Endothelial cell of umbilical vein (primary cell): ENCODE measurements around the gene SERTAD1. TPM values are rescaled to one million over a fixed set of nuclear protein-coding genes. Genes with fewer than 3 reads are reported as not detected.

Source experiments
- BruUV-seq: library from RNA; stranded (reverse); fragments of 400-500 nt; replicated peaks from 2 replicates; lab custom pipeline; 2021; lab: Mats Ljungman, UMichigan
- CTCF ChIA-PET: fragments of 300-600, 350-600 bp; sonication (Branson Sonifier 250); formaldehyde crosslinking; loops from one replicate; lab custom pipeline; 2021; ENCODE audit warnings: antibody characterized with exemption, inconsistent platforms; lab: Charles Lee
- POLR2A ChIA-PET: fragments of 300-600, 350-600 bp; sonication (Branson Sonifier 250); formaldehyde crosslinking; loops from one replicate; lab custom pipeline; 2021; ENCODE audit warnings: antibody characterized with exemption, inconsistent platforms; lab: Charles Lee
- DNase-seq: peaks from one replicate; pipeline ENCODE4 v3.0.0-alpha.2; 2011; ENCODE audit warnings: low read depth, low spot score
- FAIRE-seq: peaks from 2 replicates; lab custom pipeline; 2011; peaks lifted over from hg19 to GRCh38; lab: Jason Lieb, UNC
- H2AFZ ChIP-seq: 2 replicates; pipeline ENCODE4 v1.6.0; 2012; ENCODE audit warnings: low read depth, low read length, control low read depth, inconsistent platforms
- H3K27ac ChIP-seq: 2 replicates; pipeline ENCODE4 v1.5.1; 2011; ENCODE audit warnings: low read depth, mild to moderate bottlenecking, control low read depth, low read length, moderate library complexity; ENCODE audit not compliant: insufficient read depth
- H3K27me3 ChIP-seq, 2 experiments: 2 replicates each; pipeline versions ENCODE4 v1.6.0 to v1.6.1; 2011; ENCODE audit warnings: low read length in 2 of 2, mixed read lengths in 1 of 2; ENCODE audit not compliant: control insufficient read depth in 2 of 2, insufficient read depth in 2 of 2
- H3K36me3 ChIP-seq, 2 experiments: 2 replicates in 1 of 2; 3 replicates in 1 of 2; pipeline ENCODE4 v1.5.1; 2011; ENCODE audit warnings: low read length in 2 of 2, mild to moderate bottlenecking in 1 of 2, moderate library complexity in 1 of 2; ENCODE audit not compliant: control insufficient read depth in 2 of 2, insufficient read depth in 2 of 2; ENCODE audit errors: extremely low read depth in 1 of 2
- H3K4me1 ChIP-seq: 3 replicates; pipeline ENCODE4 v1.5.1; 2011; ENCODE audit warnings: mild to moderate bottlenecking, low read length; ENCODE audit not compliant: control insufficient read depth, insufficient read depth; ENCODE audit errors: extremely low read depth
- H3K4me2 ChIP-seq: 2 replicates; pipeline ENCODE4 v1.6.1; 2011; ENCODE audit warnings: low read length, control low read depth, mixed read lengths; ENCODE audit not compliant: insufficient read depth
- H3K4me3 ChIP-seq, 3 experiments: fragments of 200-600 bp in 1 of 3; sonication (generic), shearing (Covaris generic) in 1 of 3; replicated peaks in 1 of 3; 2 replicates each; pipeline ENCODE4 v1.5.1; 2011 to 2016; ENCODE audit warnings: control low read depth in 3 of 3, low read length in 3 of 3, mild to moderate bottlenecking in 2 of 3, inconsistent platforms in 1 of 3, low read depth in 1 of 3, moderate library complexity in 1 of 3; ENCODE audit not compliant: insufficient read depth in 1 of 3
- H3K79me2 ChIP-seq: 2 replicates; pipeline ENCODE4 v1.6.0; 2012; ENCODE audit warnings: low read length, inconsistent platforms; ENCODE audit not compliant: control insufficient read depth, insufficient read depth
- H3K9ac ChIP-seq: replicated peaks from 2 replicates; pipeline ENCODE3; 2011; ENCODE audit warnings: low read length, control low read depth; ENCODE audit not compliant: insufficient read depth; ENCODE audit errors: extremely low read depth
- H3K9me1 ChIP-seq: replicated peaks from 3 replicates; pipeline ENCODE4 v1.6.0; 2011; ENCODE audit warnings: mild to moderate bottlenecking, low read length; ENCODE audit not compliant: control insufficient read depth, insufficient read depth; ENCODE audit errors: extremely low read depth
- H3K9me3 ChIP-seq: replicated peaks from 2 replicates; pipeline ENCODE4 v1.5.1; 2012; ENCODE audit warnings: low read length, inconsistent platforms; ENCODE audit not compliant: control insufficient read depth, insufficient read depth
- H4K20me1 ChIP-seq: replicated peaks from 2 replicates; pipeline ENCODE3; 2011; ENCODE audit warnings: mild to moderate bottlenecking, low read length; ENCODE audit not compliant: control insufficient read depth, insufficient read depth; ENCODE audit errors: extremely low read depth
- FOS ChIP-seq: IDR thresholded peaks from 2 replicates; pipeline ENCODE4 v1.6.1; 2011; ENCODE audit warnings: mild to moderate bottlenecking, low read length, moderate library complexity, borderline replicate concordance; ENCODE audit not compliant: insufficient read depth
- GATA2 ChIP-seq: IDR thresholded peaks from 2 replicates; pipeline ENCODE4 v1.7.0; 2011; ENCODE audit warnings: low read depth, mild to moderate bottlenecking, moderate library complexity, mixed read lengths, low read length; ENCODE audit not compliant: insufficient read length, insufficient read depth
- MAX ChIP-seq: IDR thresholded peaks from 2 replicates; pipeline ENCODE4 v1.6.1; 2011; ENCODE audit not compliant: insufficient read depth, insufficient read length
- MYC ChIP-seq: IDR thresholded peaks from one replicate; pipeline ENCODE4 v1.6.1; 2011; ENCODE audit warnings: mild to moderate bottlenecking, low read depth, low read length
- POLR2A ChIP-seq: IDR thresholded peaks from 2 replicates; pipeline ENCODE4 v1.6.1; 2012; ENCODE audit warnings: low read depth, mild to moderate bottlenecking, control low read depth, low read length
- POLR2AphosphoS5 ChIP-seq: IDR thresholded peaks from 2 replicates; pipeline ENCODE4 v1.6.1; 2012; ENCODE audit warnings: low read depth, mild to moderate bottlenecking, control low read depth, low read length, moderate library complexity; ENCODE audit not compliant: insufficient read depth
- dilution Hi-C: fragments of 300-500 bp; cut with MboI; formaldehyde crosslinking; loops from one replicate; pipeline ENCODE4 v1.15.0; 2019; ENCODE audit warnings: low sequenced_read_pairs; ENCODE audit not compliant: extremely low pct_ligation_motif_present
- intact Hi-C: fragments of 100-400 bp; cut with micrococcal nuclease; formaldehyde crosslinking; loops from one replicate; pipeline ENCODE4 v1.10.0; 2022
- polyA plus RNA-seq, 4 experiments: library from polyadenylated mRNA; depleted of rRNA in 3 of 4; stranded (reverse) in 3 of 4; unstranded in 1 of 4; fragments of >200 nt; gene quantifications; 2 replicates each; pipeline versions ENCODE4 v1.2.1 to v1.2.3, GENCODE V29; 2011 to 2012; ENCODE audit warnings: missing spikeins in 1 of 4
- total RNA-seq: library from RNA; stranded (reverse); gene quantifications from 2 replicates; pipeline ENCODE4 v1.2.3, GENCODE V29; 2021

The SERTAD1 gene
- total and polyA plus RNA-seq, 2 donors (not counting 3 experiments of a cell fraction or from before 2014, with no cell fraction given): 8.8 to 15.3 TPM

GRCh38 chr19:40403262-40403984, 22.4 kb downstream of the SERTAD1 start:
- POLR2A ChIA-PET: interaction anchor here (1.1 to 1.7 kb wide), 2 partner anchors 17 to 23 kb away, joined by 3 to 8 read pairs; partner anchors contain the start of gene SERTAD1
- CTCF ChIA-PET: interaction anchor here (0.7 to 2.7 kb wide), 5 partner anchors 14 to 62 kb away, joined by 3 to 23 read pairs (median 4); partner anchors contain the start of gene BLVRB
- peak; percentile 90 for DNase-seq
- Histone ChIP-seq H3K4me1 (peaks cover 2% of the 10 kb centered on the region), H4K20me1 (no peaks in the 10 kb centered on the region), H3K79me2 (no peaks in the 10 kb centered on the region), H3K9ac (peak overlapping the region; percentile 18), H3K27me3 (no peaks in the 10 kb centered on the region), H3K36me3 (no peaks in the 10 kb centered on the region), H3K27ac (no peak overlapping the region), H3K9me1 (no peaks in the 10 kb centered on the region), H3K4me3 (peak overlapping the region; percentile 43 to 67 (median 47)), H3K9me3 (no peaks in the 10 kb centered on the region), H3K4me2 (peak overlapping the region; percentile 78), H2AFZ (peak overlapping the region; percentile 92)
- intact Hi-C loops (loop anchor here (1.0 to 5.0 kb wide), 4 partner anchors 18 to 311 kb away; partner anchors contain the start of genes C19orf47, PLD3 and ZNF780A), dilution Hi-C loops (no loop called here)
- TF ChIP-seq POLR2AphosphoS5 (no peak), FOS (no peak), POLR2A (no peak)
- peak; percentile 89 for FAIRE-seq
- BruUV-seq: no TSS peak

GRCh38 chr19:40400559-40400958, 25.2 kb downstream of the SERTAD1 start:
- ChIA-PET POLR2A (no interaction called here), CTCF (no interaction called here)
- BruUV-seq: no TSS peak
- Histone ChIP-seq H2AFZ (no peak overlapping the region), H4K20me1 (no peaks in the 10 kb centered on the region), H3K4me1 (peaks cover 2% of the 10 kb centered on the region), H3K9me1 (no peaks in the 10 kb centered on the region), H3K4me2 (no peak overlapping the region), H3K27ac (no peak overlapping the region), H3K9me3 (no peaks in the 10 kb centered on the region), H3K9ac (no peak overlapping the region), H3K79me2 (no peaks in the 10 kb centered on the region), H3K27me3 (no peaks in the 10 kb centered on the region), H3K4me3 (no peak overlapping the region), H3K36me3 (no peaks in the 10 kb centered on the region)
- dilution Hi-C loops (no loop called here), intact Hi-C loops (loop anchor here (5.0 kb wide), 3 partner anchors 33 to 308 kb away; partner anchors contain the start of genes C19orf47, PLD3 and ZNF780A)
- no peak for FAIRE-seq
- no peak for DNase-seq
- no peak for TF ChIP-seq POLR2A
- no peak for TF ChIP-seq POLR2AphosphoS5
- no peak for TF ChIP-seq MYC
- no peak for TF ChIP-seq GATA2
- TF ChIP-seq MAX: no peak
